NT2/D1 (cell line): ENCODE measurements around the gene SMG7.

Experiments used
- DNase-seq: peaks from one replicate; pipeline ENCODE4 v3.0.0-alpha.2; 2011; ENCODE audit warnings: low read depth, low spot score
- H3K27me3 ChIP-seq: 2 replicates; pipeline ENCODE4 v1.6.0; 2011; ENCODE audit warnings: mild to moderate bottlenecking; ENCODE audit not compliant: insufficient read length, insufficient read depth
- H3K36me3 ChIP-seq: 2 replicates; pipeline ENCODE4 v1.6.1; 2011; ENCODE audit warnings: mild to moderate bottlenecking, low read length, mixed read lengths; ENCODE audit not compliant: insufficient read depth, insufficient read length
- H3K4me1 ChIP-seq: 2 replicates; pipeline ENCODE4 v1.5.1; 2011; ENCODE audit not compliant: insufficient read depth, insufficient read length
- H3K4me3 ChIP-seq: 2 replicates; pipeline ENCODE4 v1.5.1; 2011; ENCODE audit warnings: low read depth; ENCODE audit not compliant: insufficient read length
- H3K9ac ChIP-seq: 2 replicates; pipeline ENCODE4 v1.6.0; 2011; ENCODE audit warnings: low read depth; ENCODE audit not compliant: insufficient read length
- H3K9me3 ChIP-seq: 2 replicates; pipeline ENCODE4 v1.5.1; 2011; ENCODE audit warnings: mild to moderate bottlenecking, low read length; ENCODE audit not compliant: insufficient read depth
- SUZ12 ChIP-seq: IDR thresholded peaks from 2 replicates; pipeline ENCODE4 v1.6.1; 2011; ENCODE audit not compliant: insufficient read length, insufficient read depth; ENCODE audit errors: extremely low read depth
- YY1 ChIP-seq: IDR thresholded peaks from 2 replicates; pipeline ENCODE4 v1.6.1; 2011; ENCODE audit not compliant: insufficient read length, insufficient read depth
- ZNF274 ChIP-seq: IDR thresholded peaks from 2 replicates; pipeline ENCODE4 v1.6.1; 2011; ENCODE audit warnings: mild to moderate bottlenecking, low read depth, low read length

SMG7 gene

DNA sequence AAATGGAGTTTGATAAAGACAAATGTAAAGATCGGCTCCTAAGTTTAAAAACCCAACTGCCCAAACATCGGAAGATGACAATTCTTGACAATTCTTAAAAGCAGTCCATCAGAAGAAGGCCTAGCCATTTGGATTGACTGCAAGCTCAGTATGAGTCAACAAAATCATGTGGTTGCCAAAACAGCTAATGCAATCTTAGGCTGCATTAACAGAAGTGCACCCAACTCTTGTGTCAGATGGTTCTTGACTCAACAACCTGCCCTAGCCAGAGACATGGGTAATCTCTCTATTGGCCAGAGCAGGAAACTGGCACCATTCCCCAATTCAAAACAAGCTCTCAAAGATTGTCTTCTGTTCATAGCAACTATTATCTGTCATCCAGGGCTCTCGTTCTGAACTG is 127.8 kb downstream of the SMG7 start:
- DNase-seq = no peak

DNA sequence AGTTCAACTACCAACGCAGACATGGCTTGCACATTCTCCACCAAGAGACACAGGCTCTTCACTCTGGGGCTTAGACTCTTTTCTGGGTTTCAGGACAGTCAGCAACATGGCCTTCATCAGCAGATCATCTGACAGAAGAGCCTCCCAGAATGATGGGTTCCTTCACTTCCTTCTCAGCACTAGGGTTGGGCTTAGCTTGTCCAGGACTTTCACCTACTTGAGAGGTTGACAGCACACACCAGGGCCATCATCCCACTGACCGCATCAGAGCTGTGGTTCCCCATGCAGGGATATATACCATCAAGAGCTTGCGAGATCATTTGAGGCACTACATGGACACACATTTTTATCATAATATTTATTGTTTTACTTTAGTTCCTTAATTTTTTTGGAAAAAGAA is 128.3 kb downstream of the SMG7 start:
- TF ChIP-seq YY1 (no peak), SUZ12 (no peak), ZNF274 (no peak)
- Histone ChIP-seq H3K4me3 (no peak overlapping the region), H3K9me3 (no peaks in the 10 kb centered on the region), H3K4me1 (no peaks in the 10 kb centered on the region), H3K27me3 (no peaks in the 10 kb centered on the region), H3K36me3 (no peaks in the 10 kb centered on the region), H3K9ac (no peak overlapping the region)
- DNase-seq = no peak

More for the DNA sequence above, 127.8 kb downstream of the SMG7 start:
- Histone ChIP-seq H3K4me1 (no peaks in the 10 kb centered on the region), H3K27me3 (no peaks in the 10 kb centered on the region), H3K9me3 (no peaks in the 10 kb centered on the region), H3K9ac (no peak overlapping the region), H3K4me3 (no peak overlapping the region), H3K36me3 (no peaks in the 10 kb centered on the region)
- TF ChIP-seq ZNF274 = no peak
- TF ChIP-seq YY1 = no peak
- no peak for TF ChIP-seq SUZ12

DNA sequence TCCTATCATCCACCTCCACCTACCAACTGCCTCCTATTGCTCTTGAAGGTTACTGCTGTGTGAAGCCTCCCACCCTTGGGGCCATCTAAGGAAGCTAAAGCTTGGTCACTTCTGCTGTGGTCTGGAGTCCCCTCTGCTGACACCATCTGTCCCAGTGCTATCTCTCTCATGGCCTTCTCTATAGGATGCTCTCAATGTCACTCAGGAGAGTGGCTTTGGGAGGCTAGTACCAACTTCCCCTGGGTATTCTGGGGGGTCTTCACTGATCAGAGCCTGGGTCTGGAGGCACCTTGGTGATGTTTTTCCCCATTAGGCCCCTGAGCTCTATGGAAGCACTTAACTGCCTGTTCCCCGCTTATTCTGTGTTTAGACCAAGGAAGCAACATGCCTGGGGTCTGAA is 130.2 kb downstream of the SMG7 start:
- TF ChIP-seq ZNF274 (no peak), YY1 (no peak), SUZ12 (no peak)
- Histone ChIP-seq H3K4me3 (no peak overlapping the region), H3K9me3 (no peaks in the 10 kb centered on the region), H3K9ac (no peak overlapping the region), H3K27me3 (no peaks in the 10 kb centered on the region), H3K4me1 (no peaks in the 10 kb centered on the region), H3K36me3 (no peaks in the 10 kb centered on the region)
- DNase-seq = no peak
